SHP77 (cell line): ENCODE results near the gene SMYD3.
"Not testable (repeated sequence)": the region's sequence is repeated elsewhere in the genome, so short reads cannot be mapped to it uniquely, and the experiment has no call there.

ENCODE experiments used
- DNase-seq, 2 experiments: peaks; one replicate each; lab custom pipeline; 2025; lab: John Stamatoyannopoulos, UW

The SMYD3 gene

DNA sequence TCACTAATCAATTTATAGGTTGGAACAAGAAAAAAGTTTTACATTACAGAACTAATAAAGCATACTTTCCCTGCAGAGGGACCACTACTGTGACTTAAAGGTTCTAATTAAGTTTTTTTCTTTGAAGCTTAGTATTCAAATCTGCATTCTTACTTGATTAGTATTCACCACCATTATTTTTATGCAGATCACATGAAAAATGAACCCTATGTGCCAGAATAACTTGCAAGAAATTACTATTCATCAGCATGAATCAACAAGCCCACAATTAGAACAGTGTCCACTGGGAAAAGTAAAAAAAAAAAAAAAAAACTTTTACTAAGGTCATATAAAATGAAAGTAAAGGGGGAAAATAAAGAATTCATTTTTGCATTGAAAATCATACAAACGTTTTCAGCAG, 90.8 kb downstream of the SMYD3 start:
- no peak for DNase-seq

DNA sequence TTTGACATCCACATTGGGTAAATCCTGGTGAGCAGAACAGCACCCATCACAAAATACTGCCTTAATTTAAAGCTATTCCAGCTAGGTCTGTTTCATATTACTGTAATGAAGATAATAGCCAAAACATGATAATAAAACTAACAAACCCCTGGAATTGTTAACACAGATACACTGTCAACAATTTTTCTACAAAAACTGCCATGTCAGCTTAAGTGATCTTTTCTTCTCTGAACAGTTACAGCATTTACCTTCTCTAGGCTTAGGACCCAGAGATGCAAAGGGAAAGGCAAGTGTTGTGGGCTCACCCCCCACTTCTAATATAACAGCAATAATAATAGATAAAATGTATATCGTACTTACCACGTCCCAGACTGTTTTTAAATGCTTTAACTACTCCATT, 92.1 kb downstream of the SMYD3 start:
- no peak for DNase-seq

DNA sequence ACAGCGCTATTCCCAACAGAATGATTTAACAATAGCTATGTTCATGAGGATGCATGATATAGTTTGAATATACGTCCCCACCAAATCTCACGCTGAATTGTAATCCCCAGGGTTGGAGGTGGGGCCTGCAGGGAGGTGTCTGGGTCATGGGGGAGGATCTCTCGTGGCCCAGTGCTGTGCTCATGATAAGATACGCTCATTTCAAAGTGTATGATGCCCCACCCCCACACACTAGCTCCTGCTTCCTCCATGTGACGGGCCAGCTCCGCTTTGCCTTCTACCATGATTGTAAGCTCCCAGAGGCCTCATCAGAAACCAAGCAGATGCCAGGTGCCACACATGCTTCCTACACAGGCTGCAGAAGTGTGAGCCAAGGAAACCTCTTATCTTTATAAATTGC, 93.6 kb downstream of the SMYD3 start:
- no peak for DNase-seq

DNA sequence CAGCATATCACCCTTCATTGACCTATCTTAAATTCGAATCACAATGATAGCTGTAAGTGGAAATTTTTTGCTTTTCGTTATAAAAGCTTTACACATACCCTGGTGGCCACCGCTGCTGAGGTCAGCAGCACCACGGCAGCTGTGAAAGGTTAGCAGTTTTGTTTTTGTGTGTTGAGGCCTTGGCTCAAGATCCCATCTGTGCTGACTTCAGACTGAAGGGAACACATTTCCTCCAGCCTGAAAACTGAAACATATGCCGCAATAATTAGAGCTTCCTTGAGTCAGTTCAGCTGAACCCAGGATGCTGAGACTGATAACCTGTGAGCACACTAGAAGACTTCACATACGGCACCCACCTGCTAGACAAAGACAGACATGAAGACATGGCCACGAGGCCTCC, 103.0 kb downstream of the SMYD3 start:
- no peak for DNase-seq

DNA sequence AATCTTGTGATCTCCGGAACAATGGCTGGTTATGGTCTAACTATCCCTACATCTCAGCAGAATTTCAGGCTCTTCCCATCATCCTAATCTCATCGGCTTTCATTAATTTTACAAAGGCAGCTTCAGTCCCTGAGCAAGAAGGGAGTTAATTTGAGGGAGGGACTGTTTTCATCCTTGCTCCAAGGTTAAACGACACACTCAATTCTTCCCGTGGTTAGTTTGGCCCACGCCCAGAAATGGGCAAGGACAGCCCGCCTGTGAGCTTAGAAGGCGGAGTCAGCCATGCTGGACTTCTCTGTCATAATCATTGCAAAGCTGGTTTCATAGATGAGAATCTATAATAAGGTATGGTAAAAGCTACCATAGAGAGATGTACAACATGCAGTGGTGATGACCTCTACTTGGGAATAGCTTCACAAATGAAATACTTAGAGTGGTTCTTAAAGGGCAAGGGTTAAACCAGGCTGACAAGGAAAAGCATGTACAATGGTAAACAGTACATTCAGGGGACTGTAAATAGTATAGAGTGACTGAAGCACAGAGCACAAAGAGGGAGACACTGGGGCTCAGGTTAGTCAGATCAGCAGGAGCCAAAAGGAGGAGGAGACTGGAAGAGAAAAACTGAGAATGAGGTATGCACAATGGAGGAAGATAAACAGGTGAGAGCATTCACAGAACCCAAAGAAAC, 108.8 kb downstream of the SMYD3 start:
- DNase-seq = no peak

DNA sequence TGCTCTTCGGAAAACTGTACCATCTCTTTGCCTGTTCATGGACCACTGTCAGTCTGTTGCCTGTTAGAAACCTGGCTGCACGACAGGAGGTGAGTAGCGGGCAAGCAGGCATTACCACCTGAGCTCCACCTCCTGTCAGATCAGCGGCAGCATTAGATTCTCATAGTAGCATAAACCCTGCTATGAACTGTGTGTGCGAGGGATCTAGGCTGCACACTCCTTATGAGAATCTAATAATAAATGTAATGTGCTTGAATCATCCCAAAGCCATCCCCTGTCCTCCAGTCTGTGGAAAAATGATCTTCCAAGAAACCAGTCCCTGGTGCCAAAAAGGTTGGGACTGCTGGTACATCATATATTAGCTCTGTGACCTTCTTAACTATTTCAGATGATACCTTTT, 110.0 kb downstream of the SMYD3 start:
- no peak for DNase-seq

DNA sequence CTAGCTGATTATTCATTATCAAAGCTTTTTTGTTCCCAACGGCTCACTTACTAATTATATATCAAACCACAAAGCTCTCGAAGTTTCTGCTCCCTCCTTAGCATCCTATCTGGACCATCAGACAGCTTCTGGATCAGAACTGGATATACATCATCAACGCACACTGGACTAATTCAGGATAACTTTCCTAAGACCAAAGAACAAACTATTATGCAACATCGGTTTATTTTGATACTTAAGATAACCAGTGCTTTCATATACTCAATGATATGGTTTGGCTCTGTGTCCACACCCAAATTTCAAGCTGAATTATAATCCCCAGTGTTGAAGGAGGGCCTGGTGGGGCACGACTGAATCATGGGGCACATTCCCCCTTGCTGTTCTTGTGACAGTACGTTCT, 110.8 kb downstream of the SMYD3 start:
- no peak for DNase-seq

DNA sequence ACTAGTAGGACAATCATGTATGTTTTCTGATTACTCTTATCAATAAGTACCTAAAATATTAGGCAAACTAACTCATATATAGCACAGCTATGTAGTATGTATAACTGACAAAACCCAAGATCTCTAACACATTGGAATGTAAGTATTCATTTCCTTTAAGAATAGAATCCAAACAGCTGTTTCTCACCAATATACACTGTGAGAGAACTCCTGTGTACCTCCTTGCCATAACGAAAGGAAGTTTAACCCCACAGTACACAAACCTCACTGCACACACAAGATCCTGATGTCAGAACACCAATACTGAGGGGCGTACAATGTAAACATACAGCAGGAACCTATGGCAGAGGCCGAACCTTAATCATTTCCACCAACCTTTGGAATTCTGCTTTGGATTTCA, 113.0 kb downstream of the SMYD3 start:
- DNase-seq = no peak

DNA sequence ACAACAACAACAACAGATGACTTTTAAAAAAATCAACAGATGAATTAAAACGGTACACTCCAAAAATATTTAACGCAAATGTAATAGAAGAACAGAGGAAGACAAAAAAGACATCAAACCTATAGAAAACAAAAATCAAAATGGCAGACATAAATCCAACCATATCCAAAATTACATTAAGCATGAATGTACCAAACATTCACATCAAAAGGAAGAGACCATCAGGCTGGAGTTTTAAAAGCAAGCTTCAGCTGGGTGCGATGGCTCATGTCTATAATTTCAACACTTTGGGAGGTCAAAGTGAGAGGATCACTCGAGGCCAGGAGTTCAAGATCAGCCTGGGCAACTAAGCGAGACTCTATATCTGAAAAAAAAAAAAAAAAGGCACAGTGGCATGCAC, 116.2 kb downstream of the SMYD3 start:
- DNase-seq = no peak

DNA sequence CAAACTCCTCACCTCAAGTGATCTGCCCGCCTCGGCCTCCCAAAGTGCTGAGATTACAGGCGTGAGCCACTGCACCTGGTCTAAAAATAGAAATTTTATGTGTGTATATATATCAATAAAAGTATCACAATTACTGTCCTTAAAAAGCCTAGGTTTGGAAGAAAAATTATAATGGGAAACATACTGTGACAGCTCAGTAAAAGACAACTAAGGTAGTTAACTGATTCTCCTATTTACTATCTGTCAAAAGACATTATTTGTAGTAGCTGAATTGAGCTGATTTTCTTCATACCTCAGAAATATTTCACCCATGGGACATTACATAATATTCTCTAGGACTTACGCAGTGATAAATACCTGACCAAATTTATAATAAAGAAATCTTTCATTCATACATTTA, 122.5 kb downstream of the SMYD3 start:
- no peak for DNase-seq

DNA sequence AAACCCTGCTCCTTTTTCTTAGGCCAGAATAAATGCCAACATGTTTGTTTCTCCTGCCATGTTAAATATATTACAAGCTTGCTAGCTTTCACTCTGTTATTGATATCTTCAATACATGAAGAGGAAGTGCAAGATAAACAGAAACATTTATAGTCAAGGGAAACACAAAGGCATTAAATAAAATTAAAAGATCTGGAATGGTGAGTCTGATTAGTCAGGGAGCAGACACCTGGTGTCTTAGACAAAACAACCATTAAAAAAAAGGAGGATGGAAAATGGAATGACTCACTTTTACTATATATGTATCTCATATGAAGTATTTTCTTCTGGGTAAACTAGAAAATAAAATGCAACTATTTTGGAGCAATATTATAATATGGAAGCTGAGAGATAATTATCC, 123.3 kb downstream of the SMYD3 start:
- no peak for DNase-seq

DNA sequence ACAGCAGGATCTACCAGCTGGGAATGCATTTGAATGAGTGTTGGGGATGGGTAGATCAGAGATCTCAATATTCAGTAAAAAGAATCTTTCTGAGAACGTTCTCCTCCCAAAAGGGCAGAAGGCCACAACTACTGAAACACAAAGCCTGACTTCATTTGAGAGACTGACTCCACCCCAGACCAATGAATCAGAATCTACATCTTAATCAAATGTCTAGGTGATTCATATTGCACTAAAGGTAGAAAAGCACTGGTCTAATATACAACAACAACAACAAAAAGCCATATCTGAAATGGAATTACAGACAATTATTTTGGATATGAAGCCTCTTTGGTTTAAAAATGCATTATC, 123.9 kb downstream of the SMYD3 start:
- no peak for DNase-seq

DNA sequence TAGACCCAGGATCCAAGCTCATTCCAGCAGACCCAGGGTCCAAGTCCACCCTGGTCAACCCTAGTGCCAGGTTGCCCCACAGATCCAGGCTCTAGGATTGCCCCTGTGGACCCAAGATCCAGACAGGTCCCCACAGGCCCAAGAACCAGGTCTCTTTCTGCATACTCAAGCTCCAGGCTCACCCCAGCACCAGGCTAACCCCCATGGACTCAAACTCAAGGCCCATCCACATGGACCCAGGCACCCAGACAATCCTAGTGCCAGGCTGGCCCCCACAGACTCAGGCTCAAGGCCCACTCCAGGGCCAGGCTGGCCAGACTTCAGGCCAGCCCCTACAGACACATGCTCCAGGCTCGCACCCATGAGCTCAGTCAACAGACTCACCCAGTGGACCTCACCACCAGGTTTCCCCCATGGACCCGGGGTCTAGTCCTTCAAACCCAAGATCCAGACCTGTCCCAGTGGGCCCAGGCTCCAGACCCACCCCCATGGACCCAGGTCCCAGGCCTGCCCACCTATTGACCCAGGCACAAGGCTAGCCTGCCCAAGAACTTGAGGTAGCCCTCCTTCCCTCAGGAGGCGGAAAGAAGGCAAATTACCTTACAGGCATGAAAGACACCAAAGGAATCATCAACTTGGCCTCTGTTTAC, 124.4 kb downstream of the SMYD3 start:
- no peak for DNase-seq

DNA sequence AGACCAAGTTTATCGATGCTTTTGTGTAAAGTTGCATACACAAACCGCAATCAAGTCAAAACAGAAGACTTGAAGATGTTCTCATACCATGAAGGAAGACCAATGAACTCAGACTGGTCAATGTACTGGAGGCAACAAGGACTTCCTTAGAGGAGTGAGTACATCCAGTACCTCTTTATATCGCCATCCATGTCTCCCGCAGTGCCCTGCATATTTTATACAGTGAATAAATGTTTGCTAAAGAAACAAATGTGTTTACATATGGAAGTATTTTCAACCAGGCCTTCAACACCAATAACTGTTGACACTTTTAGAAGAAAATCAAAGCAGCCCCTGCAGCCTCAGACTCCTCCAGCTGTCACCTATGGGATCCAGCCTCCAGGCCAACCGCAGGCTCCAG, 125.6 kb downstream of the SMYD3 start:
- DNase-seq = no peak

DNA sequence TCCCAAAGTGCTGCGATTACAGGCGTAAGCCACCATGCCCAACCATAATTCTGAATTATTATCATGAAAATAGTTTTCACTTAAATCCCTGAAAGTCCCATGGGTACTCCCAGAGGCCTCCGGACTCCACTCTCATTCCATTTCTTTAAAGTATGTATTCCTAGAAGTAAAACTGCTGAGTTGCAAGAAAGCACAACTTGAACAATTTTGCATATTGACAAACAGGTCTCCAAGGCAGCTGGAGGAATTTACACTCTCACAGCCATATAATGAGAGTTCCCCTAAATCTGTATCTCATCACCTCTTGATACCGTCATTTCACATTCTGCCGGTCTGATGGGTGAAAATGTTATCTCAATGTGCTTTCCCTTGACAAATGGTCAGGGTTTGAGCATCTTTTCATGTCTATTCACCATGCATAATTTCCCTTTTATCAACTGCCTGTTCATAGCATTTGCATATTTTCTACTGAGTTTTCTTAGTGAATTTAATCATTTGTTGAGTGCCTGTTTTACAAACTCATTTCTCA, 129.4 kb downstream of the SMYD3 start:
- no peak for DNase-seq

DNA sequence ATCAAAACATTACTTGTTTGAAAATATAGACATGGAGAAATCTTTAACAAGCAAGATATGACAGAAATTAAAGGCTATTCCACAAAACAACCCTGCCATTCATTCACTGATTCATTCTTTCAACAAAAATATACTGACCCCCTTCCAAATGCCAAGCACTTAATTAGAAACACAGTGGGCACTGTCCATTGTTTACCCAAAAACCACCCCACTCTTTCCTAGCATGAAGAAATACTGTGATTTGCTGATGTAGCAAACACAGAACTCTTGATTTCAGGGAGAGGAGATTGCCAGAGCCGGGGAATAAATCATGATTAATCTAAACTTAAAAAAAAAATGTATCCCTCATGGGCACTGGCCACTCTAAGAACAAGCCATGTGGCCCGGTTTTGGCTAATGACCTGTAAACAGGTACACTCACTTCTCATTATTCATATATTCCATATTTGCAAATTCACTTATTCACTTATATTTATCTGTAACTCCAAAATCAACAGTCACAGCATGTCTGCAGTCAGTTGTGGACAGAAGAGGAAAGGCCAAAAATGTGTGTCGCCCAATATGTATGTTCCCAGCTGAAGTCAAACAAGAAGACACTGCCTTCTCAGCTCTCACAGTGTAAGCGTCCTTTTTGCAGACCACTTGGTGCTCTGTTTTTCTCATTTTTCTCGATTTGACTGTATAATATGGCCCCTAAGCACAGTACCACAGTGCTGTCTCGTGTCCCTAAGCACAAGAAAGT, 133.1 kb downstream of the SMYD3 start:
- DNase-seq = no peak

DNA sequence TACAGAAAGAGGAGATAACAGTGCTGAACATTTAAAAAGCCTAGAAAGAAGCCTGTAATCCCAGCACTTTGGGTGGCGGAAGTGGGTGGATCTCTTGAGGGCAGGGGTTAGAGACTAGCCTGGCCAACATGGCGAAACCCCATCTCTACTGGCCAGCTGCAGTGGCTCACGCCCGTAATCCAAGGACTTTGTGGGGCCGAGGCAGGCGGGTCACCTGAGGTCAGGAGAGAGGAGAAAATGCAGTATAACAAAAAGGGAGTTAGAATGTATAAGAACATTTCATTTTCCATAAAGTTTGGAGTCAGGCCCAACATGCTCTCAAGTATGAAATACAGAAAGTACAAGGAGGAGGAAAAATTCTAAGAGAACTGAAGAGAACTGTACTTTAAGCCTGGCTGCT, 134.5 kb downstream of the SMYD3 start:
- DNase-seq = no peak

DNA sequence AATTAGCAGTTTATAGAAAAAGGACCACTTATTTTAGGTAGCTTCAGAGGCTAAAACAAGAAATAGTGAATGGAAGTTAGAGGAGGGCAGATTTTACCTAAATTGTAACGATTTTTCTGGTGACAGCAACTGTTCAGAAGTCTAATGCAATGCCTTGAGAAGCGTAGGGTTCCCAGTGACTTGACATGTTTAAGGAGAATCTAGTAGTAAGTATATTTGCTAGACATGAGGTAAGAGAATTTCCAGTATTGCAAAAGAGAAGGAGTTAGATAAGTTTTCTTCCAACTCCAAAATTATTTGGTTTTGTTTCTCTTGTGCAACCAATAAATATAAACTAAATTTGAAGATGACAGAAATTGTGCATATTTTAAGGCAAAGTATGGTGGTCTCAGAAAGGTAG, 140.0 kb downstream of the SMYD3 start:
- DNase-seq = no peak

DNA sequence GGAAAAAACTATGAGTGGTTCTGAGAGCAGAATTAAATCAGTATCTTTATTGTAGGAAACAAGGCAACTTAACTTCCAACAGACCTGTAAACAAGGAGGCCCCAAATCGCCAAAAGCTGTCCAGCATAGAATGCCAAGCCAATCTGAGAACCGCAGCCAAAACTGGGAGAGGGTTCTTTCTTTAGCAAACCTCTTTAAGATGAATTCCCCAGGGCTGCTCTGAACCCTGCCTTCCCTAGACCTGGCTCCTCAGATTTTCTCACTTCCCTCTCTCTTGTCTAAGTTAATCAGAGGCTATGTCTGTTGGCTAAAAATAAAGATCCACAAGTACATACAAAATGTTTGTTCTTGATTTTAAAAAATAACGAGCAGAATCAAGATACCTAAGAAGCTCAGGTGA, 141.4 kb downstream of the SMYD3 start:
- no peak for DNase-seq

DNA sequence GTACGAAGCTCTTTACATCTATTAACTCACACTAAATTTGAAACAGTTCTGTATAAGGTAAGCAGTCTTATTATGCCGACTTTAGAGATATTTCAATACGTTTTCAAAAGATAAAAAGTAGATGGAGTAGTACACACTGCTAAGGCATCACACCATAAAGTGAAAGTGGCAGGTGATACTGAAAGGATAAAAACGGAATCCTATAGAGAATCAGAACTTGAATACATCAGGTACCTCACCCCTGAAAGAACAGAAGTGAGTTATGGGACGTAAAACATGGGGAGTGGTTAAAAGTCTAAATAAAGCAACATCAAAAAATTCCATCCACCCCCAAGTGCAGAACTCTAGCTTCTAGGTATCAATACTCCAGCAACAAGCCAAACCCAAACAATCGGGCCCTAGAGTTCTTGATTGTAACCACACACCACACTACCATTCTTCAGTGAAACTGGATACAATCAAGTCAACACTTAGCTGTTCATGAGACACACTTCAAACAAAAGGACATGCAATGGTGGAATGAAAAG, 142.6 kb downstream of the SMYD3 start:
- no peak for DNase-seq

DNA sequence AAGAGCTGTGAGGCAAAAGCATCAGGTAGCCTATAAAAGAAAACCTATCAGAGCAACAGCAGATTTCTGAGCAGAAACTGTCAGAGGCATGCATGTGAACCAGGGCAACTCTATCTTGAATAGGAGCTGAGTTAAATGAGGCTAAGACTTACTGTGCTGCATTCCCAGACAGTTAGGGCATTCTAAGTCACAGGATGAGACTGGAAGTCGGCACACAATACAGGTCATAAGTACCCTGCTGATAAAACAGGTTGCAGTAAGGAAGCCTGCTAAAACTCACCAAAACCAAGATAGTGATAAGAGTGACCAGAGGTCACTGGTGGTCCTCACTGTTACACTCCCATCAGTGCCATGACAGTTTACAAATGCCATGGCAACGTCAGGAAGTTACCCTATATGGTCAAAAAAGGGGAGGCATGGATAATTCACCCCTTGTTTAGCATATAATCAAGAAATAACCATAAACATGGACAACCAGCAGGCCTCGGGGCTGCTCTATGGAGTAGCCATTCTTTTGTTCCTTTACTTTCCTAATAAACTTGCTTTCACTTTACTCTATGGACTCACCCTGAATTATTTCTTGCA, 150.0 kb downstream of the SMYD3 start:
- DNase-seq = not testable (repeated sequence)

DNA sequence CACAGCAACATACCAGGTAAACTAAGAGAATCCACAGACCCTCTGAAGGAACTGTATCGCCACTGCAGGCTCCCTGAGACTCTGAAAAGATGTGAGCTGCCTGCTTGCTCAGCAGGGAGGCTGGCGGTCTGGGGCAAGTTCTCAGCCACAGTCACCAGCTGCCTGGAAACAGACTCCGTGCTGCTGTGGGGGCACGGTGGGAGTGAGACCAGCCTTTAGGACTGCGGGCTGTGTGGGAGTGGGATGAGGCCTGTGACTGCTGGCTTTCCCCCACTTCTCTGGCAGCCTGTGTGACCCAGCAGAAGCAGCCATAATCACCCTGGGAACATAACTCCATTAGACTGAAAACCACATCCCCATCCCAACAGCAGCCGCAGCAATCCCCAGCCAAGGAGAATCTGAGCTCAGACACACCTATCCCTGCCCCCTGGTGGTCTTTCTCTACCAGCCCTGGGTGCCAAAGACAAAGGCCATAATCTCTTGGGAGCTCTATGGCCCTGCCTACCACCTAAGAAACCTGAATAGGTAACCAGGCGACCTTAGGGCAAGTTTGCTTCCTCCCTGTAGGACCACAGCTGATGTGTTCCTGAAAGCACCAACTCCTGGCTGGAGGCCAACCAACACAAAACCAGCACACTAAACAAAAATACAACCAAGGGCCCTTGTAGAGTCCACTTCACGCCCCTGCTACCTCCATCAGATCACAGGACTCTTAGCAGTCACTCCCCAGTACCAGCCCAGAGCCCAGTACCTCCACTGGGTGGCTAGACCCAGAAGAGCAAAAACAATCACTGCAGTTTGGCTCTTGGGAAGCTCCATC, 151.5 kb downstream of the SMYD3 start:
- peak in 1 of 2 experiments; percentile 33 for DNase-seq
